Activated B cell treated with CpG ODN at 0.5 μM for 24 hours (primary cell): Measurements from ENCODE around the gene MIA. TPM values are rescaled to one million over a fixed set of nuclear protein-coding genes. Genes with fewer than 3 reads are reported as not detected.

Experiments used
- ATAC-seq: fragments of 200-7000 bp; cut with Tn5 transposase; one replicate; pipeline ENCODE4 v1.10.0; 2021; ENCODE audit warnings: low read depth, mild to moderate bottlenecking, moderate library complexity
- CTCF ChIA-PET: fragments of 350-600 bp; sonication (Branson Sonifier 250); formaldehyde crosslinking; loops from one replicate; lab custom pipeline; 2021; ENCODE audit warnings: antibody characterized with exemption; lab: Charles Lee
- POLR2A ChIA-PET: fragments of 350-600 bp; sonication (Branson Sonifier 250); formaldehyde crosslinking; loops from one replicate; lab custom pipeline; 2021; ENCODE audit warnings: antibody characterized with exemption; lab: Charles Lee
- DNase-seq: peaks from one replicate; pipeline ENCODE4 v3.0.0; 2022
- H3K27ac Mint-ChIP-seq: one replicate; pipeline ENCODE4 v1.8.0; 2020; ENCODE audit warnings: mixed read lengths
- H3K27me3 Mint-ChIP-seq: one replicate; pipeline ENCODE4 v1.8.0; 2021; ENCODE audit warnings: mixed read lengths
- H3K36me3 Mint-ChIP-seq: one replicate; pipeline ENCODE4 v1.8.0; 2021; ENCODE audit warnings: low read depth, mixed read lengths
- H3K4me1 Mint-ChIP-seq: one replicate; pipeline ENCODE4 v1.8.0; 2021; ENCODE audit warnings: mixed read lengths
- H3K4me3 Mint-ChIP-seq: one replicate; pipeline ENCODE4 v1.8.0; 2020; ENCODE audit warnings: mild to moderate bottlenecking, mixed read lengths
- H3K9me3 Mint-ChIP-seq: one replicate; pipeline ENCODE4 v1.8.0; 2020; ENCODE audit warnings: mixed read lengths
- intact Hi-C: fragments of 100-400 bp; cut with micrococcal nuclease; formaldehyde crosslinking; loops from one replicate; pipeline ENCODE4 v1.15.1; 2024
- total RNA-seq: library from RNA; stranded (reverse); gene quantifications from 2 replicates; pipeline ENCODE4 v1.2.3, GENCODE V29; 2022
- TF ChIP-seq, protein P1 (sequence below): fragments of 200-600 bp; IDR thresholded peaks from one replicate; pipeline ENCODE4 v1.8.0; 2022; ENCODE audit warnings: antibody characterized with exemption, mild to moderate bottlenecking

The MIA gene
- total RNA-seq, 1 donor from 2014 or later: 1.4 TPM

DNA sequence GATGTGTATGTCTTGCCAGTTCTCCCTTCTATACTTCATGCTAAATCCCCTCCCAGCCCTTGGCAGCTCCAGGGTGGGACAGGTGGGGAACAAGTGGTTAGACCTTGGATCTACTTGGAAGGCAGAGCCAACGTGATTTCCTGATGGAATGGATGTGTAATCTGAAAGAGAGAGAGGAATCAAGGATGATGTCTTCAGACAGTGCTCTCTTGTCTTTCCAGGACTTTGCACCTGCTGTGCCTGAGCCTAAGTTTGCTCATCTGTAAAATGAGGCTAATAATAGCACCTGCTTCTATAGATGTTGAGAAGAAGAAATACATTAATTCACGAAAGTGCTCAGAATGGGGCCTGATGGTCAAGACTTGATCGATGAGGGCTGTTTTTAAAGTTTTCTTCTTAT, 16.7 kb downstream of the MIA start:
- CTCF ChIA-PET: no interaction called here
- Mint-ChIP-seq H3K27me3 (no peaks in the 10 kb centered on the region), H3K4me1 (peaks cover 29% of the 10 kb centered on the region), H3K36me3 (peaks cover 63% of the 10 kb centered on the region), H3K27ac (peak overlapping the region; percentile 76), H3K4me3 (no peak overlapping the region), H3K9me3 (no peaks in the 10 kb centered on the region)
- no peak for ATAC-seq
- TF ChIP-seq, protein P1, sequence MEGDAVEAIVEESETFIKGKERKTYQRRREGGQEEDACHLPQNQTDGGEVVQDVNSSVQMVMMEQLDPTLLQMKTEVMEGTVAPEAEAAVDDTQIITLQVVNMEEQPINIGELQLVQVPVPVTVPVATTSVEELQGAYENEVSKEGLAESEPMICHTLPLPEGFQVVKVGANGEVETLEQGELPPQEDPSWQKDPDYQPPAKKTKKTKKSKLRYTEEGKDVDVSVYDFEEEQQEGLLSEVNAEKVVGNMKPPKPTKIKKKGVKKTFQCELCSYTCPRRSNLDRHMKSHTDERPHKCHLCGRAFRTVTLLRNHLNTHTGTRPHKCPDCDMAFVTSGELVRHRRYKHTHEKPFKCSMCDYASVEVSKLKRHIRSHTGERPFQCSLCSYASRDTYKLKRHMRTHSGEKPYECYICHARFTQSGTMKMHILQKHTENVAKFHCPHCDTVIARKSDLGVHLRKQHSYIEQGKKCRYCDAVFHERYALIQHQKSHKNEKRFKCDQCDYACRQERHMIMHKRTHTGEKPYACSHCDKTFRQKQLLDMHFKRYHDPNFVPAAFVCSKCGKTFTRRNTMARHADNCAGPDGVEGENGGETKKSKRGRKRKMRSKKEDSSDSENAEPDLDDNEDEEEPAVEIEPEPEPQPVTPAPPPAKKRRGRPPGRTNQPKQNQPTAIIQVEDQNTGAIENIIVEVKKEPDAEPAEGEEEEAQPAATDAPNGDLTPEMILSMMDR: no peak
- intact Hi-C loops: no loop called here
- POLR2A ChIA-PET: interaction anchor here (2.8 kb wide), 1 partner anchor 14 kb away, joined by 27 read pairs; the partner anchor contains the start of gene RAB4B
- DNase-seq: no peak

DNA sequence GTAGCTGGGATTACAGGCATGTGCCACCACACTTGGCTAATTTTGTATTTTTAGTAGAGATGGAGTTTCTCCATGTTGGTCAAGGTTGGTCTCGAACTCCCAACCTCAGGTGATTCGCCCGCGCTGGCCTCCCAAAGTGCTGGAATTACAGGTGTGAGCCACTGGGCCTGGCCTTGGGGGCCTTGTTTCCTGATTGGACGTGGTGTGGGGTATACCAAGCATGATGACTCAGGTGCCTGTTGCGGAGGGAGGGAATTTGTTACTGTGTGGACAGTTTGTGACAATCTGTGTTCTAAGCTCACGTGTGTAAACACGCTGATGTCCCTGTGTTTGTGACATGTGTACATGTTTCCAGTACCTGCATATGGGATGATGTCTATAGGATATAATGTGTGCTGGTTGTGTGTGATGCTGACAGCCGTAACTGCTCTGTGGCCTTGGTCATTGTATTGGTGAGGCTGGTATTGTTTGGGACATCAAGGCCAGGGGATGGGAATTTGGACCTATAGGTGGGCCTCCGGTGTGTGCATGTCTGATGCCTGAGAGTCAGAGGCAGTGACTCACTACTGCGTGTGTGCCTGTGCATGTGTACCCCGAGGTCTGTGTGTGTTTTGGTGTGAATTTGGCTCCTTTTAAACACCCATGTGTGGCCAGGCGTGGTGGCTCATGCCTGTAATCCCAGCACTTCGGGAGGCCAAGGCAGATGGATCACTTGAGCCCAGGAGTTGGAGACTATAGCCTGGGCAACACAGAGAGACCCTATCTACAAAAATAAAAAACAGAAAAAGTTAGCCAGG, 22.0 kb downstream of the MIA start:
- intact Hi-C loops: loop anchor here (5.0 kb wide), 2 partner anchors 190 to 355 kb away; partner anchors contain the start of gene SERTAD3
- TF ChIP-seq, protein P1: no peak
- H3K36me3 Mint-ChIP-seq: peaks cover 58% of the 10 kb centered on the region
- CTCF ChIA-PET: interaction anchor here (1.0 to 3.0 kb wide), 3 partner anchors 9 to 75 kb away, joined by 3 to 18 read pairs (median 6); partner anchors contain the start of gene RAB4B
- no peaks in the 10 kb centered on the region for H3K27me3 Mint-ChIP-seq
- no peak for DNase-seq
- no peak for ATAC-seq
- POLR2A ChIA-PET: interaction anchor here (0.6 to 9.6 kb wide), 8 partner anchors 11 to 134 kb away, joined by 3 to 287 read pairs (median 10); partner anchors contain the start of genes ACTMAP, COQ8B, ITPKC and MIA
- peak overlapping the region; percentile 58 for H3K4me3 Mint-ChIP-seq
- peak overlapping the region; percentile 99 for H3K27ac Mint-ChIP-seq
- H3K4me1 Mint-ChIP-seq: peaks cover 57% of the 10 kb centered on the region
- no peaks in the 10 kb centered on the region for H3K9me3 Mint-ChIP-seq

DNA sequence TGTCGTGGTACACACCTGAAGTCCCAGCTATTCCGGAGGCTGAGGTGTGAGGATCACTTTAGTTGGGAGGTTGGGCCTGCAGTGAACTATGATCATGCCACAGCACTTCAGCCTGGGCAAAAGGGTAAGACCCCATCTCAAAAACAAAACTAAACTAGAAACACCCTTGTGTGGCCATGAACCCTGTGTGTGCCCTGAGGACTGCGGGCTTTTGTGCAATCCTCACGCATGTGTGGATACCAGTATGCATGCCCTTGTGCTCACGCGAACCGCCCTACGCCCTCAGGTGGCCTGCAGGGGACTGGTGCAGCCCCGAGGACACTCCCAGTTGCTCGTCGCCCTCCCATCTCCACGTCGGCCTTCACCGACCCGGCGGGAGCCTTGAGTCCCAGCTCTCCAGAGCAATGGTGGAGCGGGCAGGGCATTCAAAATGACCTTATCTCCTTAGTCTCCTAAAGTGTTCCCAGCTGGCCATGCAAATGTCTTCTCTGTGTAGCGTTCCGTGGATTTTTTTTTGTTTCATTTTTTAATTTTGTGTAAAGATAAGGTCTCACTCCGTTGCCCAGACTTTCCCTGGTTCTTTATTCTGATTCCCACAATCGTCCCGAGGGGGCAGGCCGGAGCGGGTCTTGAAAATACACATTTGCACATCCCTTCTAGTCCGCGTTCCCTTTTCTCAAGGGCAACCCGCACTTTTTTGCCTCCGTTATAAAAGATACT, 22.8 kb downstream of the MIA start:
- Mint-ChIP-seq H3K4me1 (peaks cover 59% of the 10 kb centered on the region), H3K36me3 (peaks cover 59% of the 10 kb centered on the region), H3K27me3 (no peaks in the 10 kb centered on the region), H3K27ac (peak overlapping the region; percentile 99), H3K9me3 (no peaks in the 10 kb centered on the region), H3K4me3 (peak overlapping the region; percentile 95)
- ChIA-PET POLR2A (interaction anchor here (0.6 to 9.6 kb wide), 22 partner anchors 10 to 1393 kb away, joined by 3 to 287 read pairs (median 8); partner anchors contain the start of genes ACTMAP, AKT2, COQ8B and ITPKC), CTCF (interaction anchor here (0.6 to 3.0 kb wide), 6 partner anchors 8 to 135 kb away, joined by 3 to 18 read pairs (median 4); partner anchors contain the start of genes ACTMAP and RAB4B)
- TF ChIP-seq, protein P1: no peak
- intact Hi-C loops: loop anchor here (1.0 to 5.0 kb wide), 8 partner anchors 9 to 465 kb away; partner anchors contain the start of genes COQ8B, NUMBL, SERTAD3 and SNRPA
- ATAC-seq: peak; percentile 38
- DNase-seq: peak; percentile 57

DNA sequence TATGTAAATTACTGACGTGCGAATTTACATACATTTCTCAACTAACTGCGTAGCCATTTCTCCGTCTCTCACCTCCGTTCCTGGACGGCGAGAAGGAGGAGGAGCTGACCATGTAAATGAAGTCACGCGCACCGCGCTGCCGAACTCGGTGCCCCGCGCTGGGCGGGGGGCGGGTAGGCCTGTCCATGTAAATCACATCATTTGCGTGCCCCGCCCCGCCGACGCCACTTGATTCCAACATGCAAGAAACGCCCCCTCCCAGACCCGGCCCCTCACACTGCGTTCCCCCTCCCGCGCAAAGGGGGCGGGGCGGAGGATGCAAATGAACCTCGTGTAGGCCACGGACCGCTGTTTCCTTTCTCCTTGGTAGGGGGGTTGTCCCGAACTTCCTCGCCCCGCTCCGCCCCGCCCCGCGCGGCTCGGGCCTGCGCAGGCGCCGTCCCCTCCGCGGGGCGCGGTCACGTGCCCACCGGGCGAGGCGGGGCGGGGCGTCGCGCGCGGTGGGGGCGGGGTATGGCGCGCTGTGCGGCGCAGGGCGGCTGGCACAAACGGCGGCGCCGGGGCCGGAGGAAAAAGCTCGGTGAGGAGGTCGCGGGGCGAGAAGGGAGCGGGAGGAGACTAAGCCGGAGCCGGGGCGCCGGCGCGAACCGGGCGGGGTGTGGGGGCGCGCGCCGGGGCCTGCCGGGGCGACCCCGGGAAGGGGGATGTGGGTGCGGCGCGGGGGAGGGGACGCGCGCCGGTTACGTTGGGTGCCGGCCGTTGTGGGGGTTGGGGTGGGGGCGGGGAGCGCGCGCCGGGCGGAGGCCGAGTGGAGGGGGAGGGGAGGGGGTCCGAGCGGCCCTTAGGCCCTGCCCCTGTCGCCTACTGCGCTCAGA, 23.6 kb downstream of the MIA start, which contains the start of gene EGLN2:
Gene EGLN2, plus strand, starts transcription at position 509 of the 875 bp plus-strand sequence. CDS start 1,382 bp downstream, outside the sequence.
- ChIA-PET POLR2A (interaction anchor here (0.6 to 9.6 kb wide), 24 partner anchors 9 to 1394 kb away, joined by 3 to 287 read pairs (median 7); partner anchors contain the start of genes ACTMAP, AKT2, COQ8B and ITPKC), CTCF (interaction anchor here (0.6 to 3.0 kb wide), 6 partner anchors 8 to 136 kb away, joined by 3 to 18 read pairs (median 4); partner anchors contain the start of genes ACTMAP and RAB4B)
- peak; percentile 100 for DNase-seq
- Mint-ChIP-seq H3K27me3 (no peaks in the 10 kb centered on the region), H3K9me3 (no peaks in the 10 kb centered on the region), H3K4me1 (peaks cover 67% of the 10 kb centered on the region), H3K36me3 (peaks cover 63% of the 10 kb centered on the region), H3K4me3 (peak within 1 kb of the TSS; percentile 95), H3K27ac (peak within 1 kb of the TSS; percentile 99)
- intact Hi-C loops: loop anchor here (1.0 to 5.0 kb wide), 8 partner anchors 8 to 464 kb away; partner anchors contain the start of genes COQ8B, NUMBL, SERTAD3 and SNRPA
- TF ChIP-seq, protein P1: no peak
- ATAC-seq: peak; percentile 80
